Measurements from ENCODE around the gene NPR1. TPM values are rescaled to one million over a fixed set of nuclear protein-coding genes. Genes with fewer than 3 reads are reported as not detected.

Gene NPR1
- total and polyA plus RNA-seq, 2 of the 4 experiments (the other 2 are of a cell fraction) = 0.02 TPM; not detected in 1

GRCh38 chr1:153727463-153728304 lies 49.2 kb downstream of the NPR1 start, which contains the start of gene INTS3:
TSS of gene INTS3 (plus strand) at chr1:153728050. CDS start at chr1:153728635, 585 bp downstream.
- Histone ChIP-seq H2BK120ac (ENCODE audit: low read depth, low read length) (peak within 1 kb of the TSS; percentile 85), H4K5ac (ENCODE audit: low read depth, low read length) (peak within 1 kb of the TSS; percentile 99), H3K4me1 (ENCODE audit: control insufficient read depth, insufficient read depth, low read length) (peaks cover 3% of the 10 kb centered on the region; the same call in 1 of the 2 replicates), H3K18ac (ENCODE audit: low read depth, low read length) (peak within 1 kb of the TSS; percentile 74), H3K9me1 (ENCODE audit: insufficient read depth, low read length) (peaks cover 6% of the 10 kb centered on the region), H2AFZ (replicated peaks; ENCODE audit: low read length, poor library complexity) (peak within 1 kb of the TSS; percentile 100), H3K56ac (ENCODE audit: extremely low read depth, insufficient read depth, low read length) (peak within 1 kb of the TSS; percentile 97), H3K4me3 (ENCODE audit: insufficient read depth, low read depth, low read length) (peak within 1 kb of the TSS; percentile 74), H3K23ac (ENCODE audit: low read depth, low read length) (peak within 1 kb of the TSS; percentile 98), H3K36me3 (ENCODE audit: control insufficient read depth, insufficient read depth, low read length) (no peaks in the 10 kb centered on the region), H2BK5ac (ENCODE audit: low read depth, low read length, poor library complexity, severe bottlenecking) (peak within 1 kb of the TSS; percentile 96), H2BK20ac (ENCODE audit: low read depth, low read length) (peak within 1 kb of the TSS; percentile 55), H3K27me3 (ENCODE audit: control insufficient read depth, insufficient read depth, low read length) (no peaks in the 10 kb centered on the region), H4K8ac (ENCODE audit: low read depth in 2 of 2, low read length in 2 of 2) (peak within 1 kb of the TSS; percentile 98 to 99), H3K9me3 (ENCODE audit: control insufficient read depth, insufficient read depth, low read length) (no peaks in the 10 kb centered on the region), H2BK15ac (ENCODE audit: low read depth, low read length) (peak within 1 kb of the TSS; percentile 67; the same call in 1 of the 3 replicates), H3K9ac (ENCODE audit: low read depth, low read length) (peak within 1 kb of the TSS; percentile 97), H2AK9ac (replicated peaks; ENCODE audit: low read depth, low read length, poor library complexity) (peak within 1 kb of the TSS; percentile 100), H3K79me1 (ENCODE audit: low read depth in 1 of 2, low read length in 2 of 2) (peaks cover 7 to 35% of the 10 kb centered on the region in 2 experiments), H4K20me1 (ENCODE audit: insufficient read depth, low read length) (no peaks in the 10 kb centered on the region), H3K4ac (ENCODE audit: low read depth, low read length) (peak within 1 kb of the TSS; percentile 99), H3K14ac (replicated peaks; ENCODE audit: low read depth, low read length) (peak within 1 kb of the TSS; percentile 100), H2AK5ac (ENCODE audit: low read depth, low read length) (peak within 1 kb of the TSS; percentile 99), H3K27ac (ENCODE audit: insufficient read depth, low read length) (peak within 1 kb of the TSS; percentile 95), H4K91ac (ENCODE audit: insufficient read depth, low read depth, low read length) (peak within 1 kb of the TSS; percentile 98), H3K4me2 (ENCODE audit: low read depth, low read length) (peak within 1 kb of the TSS; percentile 97)
- no TSS peak for BruUV-seq (replicated peaks)
- dilution Hi-C loops (cut with HindIII; ENCODE audit: low sequenced_read_pairs, unreplicated experiment) (no loop called here), in situ Hi-C loops (cut with MboI; ENCODE audit: low sequenced_read_pairs) (no loop called here), intact Hi-C loops (cut with micrococcal nuclease) (no loop called here)
- TF ChIP-seq POLR2A (IDR thresholded peaks at IDR 0.05; ENCODE audit: low read depth, low read length) = peak; percentile 52; the same call in 1 of the 2 replicates
- no peak for TF ChIP-seq MXI1 (IDR thresholded peaks at IDR 0.05; ENCODE audit: borderline replicate concordance, low read depth, low read length)
- TF ChIP-seq BHLHE40 (IDR thresholded peaks at IDR 0.05; ENCODE audit: low read depth, low read length) = peak; percentile 67
- 0 out of 2 replicates have a peak, but pooled peaks have one; percentile 9 for TF ChIP-seq CEBPB (IDR thresholded peaks at IDR 0.05; ENCODE audit: low read depth, low read length)
- no peak for TF ChIP-seq USF2 (IDR thresholded peaks at IDR 0.05; ENCODE audit: low read depth, low read length)
- TF ChIP-seq MAZ (IDR thresholded peaks at IDR 0.05; ENCODE audit: borderline replicate concordance, low read depth, low read length) = peak; percentile 98
- TF ChIP-seq CHD1 (IDR thresholded peaks at IDR 0.05; ENCODE audit: low read depth, low read length) = no peak
- peak; percentile 48; the same call in 1 of the 2 replicates for TF ChIP-seq RFX5 (IDR thresholded peaks at IDR 0.05; ENCODE audit: low read depth, low read length)
- no peak for TF ChIP-seq MAFK (IDR thresholded peaks at IDR 0.05; ENCODE audit: low read depth, low read length)
- ATAC-seq (ENCODE audit: low read depth) (peak; percentile 100), DNase-seq (peak; percentile 100)
- 1% methylated on average over 16 of the region's 49 CpGs; no CpG with 5 or more reads in 1 of the 2 experiments for WGBS, 2 experiments (ENCODE audit: extremely low coverage in 2 of 2, insufficient read length in 1 of 2)
- CTCF ChIA-PET = interaction anchor here (1.2 kb wide), 1 partner anchor 15 kb away, joined by 4 read pairs; no protein-coding TSS in a partner anchor
- POLR2A ChIA-PET (ENCODE audit: unreplicated experiment) = interaction anchor here (0.6 to 1.0 kb wide), 5 partner anchors 8 to 263 kb away, joined by 3 to 11 read pairs (median 6); no protein-coding TSS in a partner anchor
